B cell (primary cell): ENCODE results near the gene DCP2.

Experiments
- EZH2 ChIP-seq: IDR thresholded peaks from 2 replicates; pipeline ENCODE4 v1.6.1; 2012; ENCODE audit warnings: borderline replicate concordance, low read depth, mild to moderate bottlenecking, moderate library complexity, low read length; ENCODE audit not compliant: insufficient read depth, poor library complexity, severe bottlenecking
- TF ChIP-seq, protein P1 (sequence below): fragments of 200-600 bp; IDR thresholded peaks from one replicate; pipeline ENCODE4 v1.8.0; 2022; ENCODE audit warnings: antibody characterized with exemption, mild to moderate bottlenecking

DNA sequence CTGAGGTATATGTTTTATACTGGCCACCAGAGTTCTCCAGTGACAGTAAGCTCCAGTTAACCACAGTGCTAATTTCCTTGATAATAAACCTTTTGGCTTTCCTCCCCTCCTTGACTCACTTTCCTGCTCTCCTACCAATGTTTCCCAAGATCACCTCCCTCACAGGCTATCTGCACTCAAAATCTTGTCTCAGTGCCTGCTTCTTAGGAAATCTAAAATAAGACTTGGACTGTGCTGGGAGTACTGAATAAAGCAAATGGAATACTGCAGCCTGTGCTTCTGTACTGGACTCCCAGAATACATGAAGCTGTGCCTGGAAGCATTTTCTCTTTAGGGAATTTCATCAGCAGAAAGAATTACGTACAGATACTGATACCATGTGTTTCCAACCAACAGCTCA lies 1.7 kb upstream of the DCP2 start:
- TF ChIP-seq, protein P1, sequence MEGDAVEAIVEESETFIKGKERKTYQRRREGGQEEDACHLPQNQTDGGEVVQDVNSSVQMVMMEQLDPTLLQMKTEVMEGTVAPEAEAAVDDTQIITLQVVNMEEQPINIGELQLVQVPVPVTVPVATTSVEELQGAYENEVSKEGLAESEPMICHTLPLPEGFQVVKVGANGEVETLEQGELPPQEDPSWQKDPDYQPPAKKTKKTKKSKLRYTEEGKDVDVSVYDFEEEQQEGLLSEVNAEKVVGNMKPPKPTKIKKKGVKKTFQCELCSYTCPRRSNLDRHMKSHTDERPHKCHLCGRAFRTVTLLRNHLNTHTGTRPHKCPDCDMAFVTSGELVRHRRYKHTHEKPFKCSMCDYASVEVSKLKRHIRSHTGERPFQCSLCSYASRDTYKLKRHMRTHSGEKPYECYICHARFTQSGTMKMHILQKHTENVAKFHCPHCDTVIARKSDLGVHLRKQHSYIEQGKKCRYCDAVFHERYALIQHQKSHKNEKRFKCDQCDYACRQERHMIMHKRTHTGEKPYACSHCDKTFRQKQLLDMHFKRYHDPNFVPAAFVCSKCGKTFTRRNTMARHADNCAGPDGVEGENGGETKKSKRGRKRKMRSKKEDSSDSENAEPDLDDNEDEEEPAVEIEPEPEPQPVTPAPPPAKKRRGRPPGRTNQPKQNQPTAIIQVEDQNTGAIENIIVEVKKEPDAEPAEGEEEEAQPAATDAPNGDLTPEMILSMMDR: no peak
- no peak for TF ChIP-seq EZH2
